ENCODE measurements around the gene COX10.

The COX10 gene

GRCh38 chr17:14072881-14073280 lies 3.6 kb downstream of the COX10 start:
- no peak for DNase-seq

GRCh38 chr17:14078027-14078426 lies 8.7 kb downstream of the COX10 start:
- DNase-seq, result no peak

DNA sequence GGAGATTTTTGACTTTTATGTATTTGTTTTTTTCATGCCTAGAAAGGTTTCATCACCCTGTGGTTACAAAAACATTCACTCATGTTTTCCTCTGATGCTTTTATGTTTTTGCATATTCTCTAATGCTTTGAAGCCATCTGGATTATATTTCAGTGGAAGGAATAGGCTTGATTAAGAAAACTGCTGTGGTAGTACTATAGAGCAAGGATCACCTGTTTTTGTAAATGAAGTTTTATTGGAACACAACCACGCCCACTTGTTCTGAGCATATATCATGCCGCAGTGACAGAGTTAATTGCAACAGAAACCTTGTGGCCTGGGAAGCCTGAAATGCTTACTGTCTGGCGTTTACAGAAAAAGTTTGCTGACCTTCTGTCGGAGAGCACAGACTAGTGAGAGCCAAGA lies 11.5 kb downstream of the COX10 start:
- no peak for DNase-seq

GRCh38 chr17:14082848-14083247 lies 13.5 kb downstream of the COX10 start:
- no peak for DNase-seq

GRCh38 chr17:14084955-14085354 lies 15.7 kb downstream of the COX10 start:
- DNase-seq, result no peak

DNA sequence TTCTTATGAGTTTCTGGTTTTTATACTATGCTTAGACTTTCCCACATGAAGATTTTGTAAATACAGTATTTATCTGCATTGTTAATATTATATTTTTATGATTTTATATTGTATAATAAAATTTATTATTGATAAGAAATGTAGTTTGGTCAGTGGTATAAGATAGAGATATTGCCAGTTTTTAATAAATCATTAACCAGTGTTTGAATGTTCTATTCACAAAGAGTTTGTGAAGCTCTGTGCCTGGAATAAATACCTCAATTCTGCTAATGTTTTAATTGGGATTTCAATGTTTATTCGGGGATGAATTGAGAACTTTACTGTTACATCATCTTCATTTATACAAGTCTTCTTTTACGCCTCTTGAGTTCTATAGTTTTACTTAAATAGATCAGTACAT lies 16.9 kb downstream of the COX10 start:
- no peak for DNase-seq

- no peak for DNase-seq
Measured at GRCh38 chr17:14089179-14089578, 19.9 kb downstream of the COX10 start.

GRCh38 chr17:14091367-14091766 lies 22.1 kb downstream of the COX10 start:
- DNase-seq, result no peak

DNA sequence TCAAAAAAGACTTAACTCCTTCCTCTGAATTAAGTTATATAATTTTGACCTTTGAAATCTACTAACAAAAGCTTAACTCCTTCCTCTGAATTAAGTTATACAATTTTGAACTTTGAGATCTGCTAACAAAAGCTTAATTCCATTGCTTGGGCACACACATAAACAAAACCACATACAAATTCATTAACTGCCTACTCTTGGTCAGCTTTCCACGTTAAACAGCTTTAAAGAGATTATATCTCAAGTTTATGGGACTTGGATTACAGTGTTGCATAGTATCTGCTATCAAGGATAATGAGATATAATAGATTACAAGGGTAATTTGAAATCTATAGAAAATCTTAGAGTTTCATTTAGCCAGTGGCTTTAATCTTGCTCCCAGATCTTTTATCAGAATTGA lies 23.5 kb downstream of the COX10 start:
- no peak for DNase-seq

DNA sequence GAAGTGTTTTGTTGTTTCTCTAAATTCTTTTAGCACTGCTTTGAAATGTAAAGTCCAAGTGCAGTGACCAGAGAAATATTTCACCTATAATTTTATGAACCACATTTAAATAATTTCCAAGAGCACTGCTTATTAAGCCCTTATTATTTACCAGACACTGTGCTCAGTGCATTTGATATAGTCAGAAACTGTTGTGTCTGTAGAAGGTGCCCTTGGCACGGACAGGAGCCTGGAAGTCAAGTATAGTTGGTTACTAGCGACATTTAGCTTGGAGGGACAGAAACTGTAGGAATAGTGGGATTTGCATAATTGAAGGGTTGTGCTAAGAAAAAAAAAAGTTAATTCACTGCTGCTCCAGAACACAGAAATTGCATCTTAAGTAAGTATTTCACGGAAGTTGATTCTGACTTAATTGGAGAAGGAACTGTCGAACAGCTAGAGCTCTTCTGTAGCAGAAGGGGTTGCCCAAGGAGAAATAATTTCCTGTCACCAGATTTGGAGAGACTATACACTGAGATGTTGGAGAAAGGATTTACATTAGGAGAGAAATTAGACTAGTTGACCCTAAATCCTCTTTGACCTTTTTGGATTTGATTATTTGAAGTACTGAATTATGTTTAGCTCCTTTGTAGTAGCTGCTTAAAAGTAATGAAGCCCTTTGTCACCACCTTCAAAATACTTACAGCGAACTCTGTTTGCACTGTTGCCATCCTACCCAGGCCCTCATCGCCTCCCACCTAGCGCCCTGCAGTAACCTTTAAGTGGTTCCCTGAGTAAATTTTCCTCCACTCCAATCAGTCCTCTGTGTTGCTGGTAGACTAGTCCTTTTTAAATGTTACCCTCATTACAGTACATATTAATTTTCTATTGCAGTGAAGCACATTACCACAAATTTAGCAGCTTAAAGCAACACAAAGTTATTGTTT lies 25.6 kb downstream of the COX10 start:
- DNase-seq, result no peak

DNA sequence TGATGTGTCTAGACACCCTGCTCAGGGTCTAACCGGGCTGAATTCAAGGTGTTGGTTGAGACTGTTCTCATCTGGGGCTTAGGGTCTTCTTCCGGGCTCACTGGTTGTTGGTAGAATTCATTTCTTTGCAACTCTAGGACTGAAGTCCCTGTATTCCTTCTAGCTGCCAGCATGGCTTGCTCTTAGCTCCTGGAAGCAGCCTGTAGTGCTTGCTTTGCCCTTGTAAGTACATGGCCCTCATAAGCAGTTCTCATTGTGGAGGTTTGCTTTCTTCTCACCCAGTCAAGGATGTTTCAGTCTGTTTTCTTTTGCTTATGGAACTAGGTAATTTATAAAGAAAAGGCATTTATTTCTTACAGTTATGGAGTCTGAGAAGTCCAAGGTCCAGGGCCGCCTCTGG lies 26.3 kb downstream of the COX10 start:
- DNase-seq, result no peak

GRCh38 chr17:14098246-14098645 lies 28.9 kb downstream of the COX10 start:
- DNase-seq, result no peak

GRCh38 chr17:14101976-14102375 lies 32.7 kb downstream of the COX10 start:
- no peak for DNase-seq

GRCh38 chr17:14103836-14104235 lies 34.5 kb downstream of the COX10 start:
- no peak for DNase-seq

- no peak for DNase-seq
Measured at GRCh38 chr17:14104734-14105133, 35.4 kb downstream of the COX10 start.

- no peak for DNase-seq
Measured at GRCh38 chr17:14107889-14108288, 38.6 kb downstream of the COX10 start.

- DNase-seq, result no peak
Measured at GRCh38 chr17:14112407-14112806, 43.1 kb downstream of the COX10 start.

GRCh38 chr17:14113137-14113536 lies 43.8 kb downstream of the COX10 start:
- DNase-seq, result no peak

DNA sequence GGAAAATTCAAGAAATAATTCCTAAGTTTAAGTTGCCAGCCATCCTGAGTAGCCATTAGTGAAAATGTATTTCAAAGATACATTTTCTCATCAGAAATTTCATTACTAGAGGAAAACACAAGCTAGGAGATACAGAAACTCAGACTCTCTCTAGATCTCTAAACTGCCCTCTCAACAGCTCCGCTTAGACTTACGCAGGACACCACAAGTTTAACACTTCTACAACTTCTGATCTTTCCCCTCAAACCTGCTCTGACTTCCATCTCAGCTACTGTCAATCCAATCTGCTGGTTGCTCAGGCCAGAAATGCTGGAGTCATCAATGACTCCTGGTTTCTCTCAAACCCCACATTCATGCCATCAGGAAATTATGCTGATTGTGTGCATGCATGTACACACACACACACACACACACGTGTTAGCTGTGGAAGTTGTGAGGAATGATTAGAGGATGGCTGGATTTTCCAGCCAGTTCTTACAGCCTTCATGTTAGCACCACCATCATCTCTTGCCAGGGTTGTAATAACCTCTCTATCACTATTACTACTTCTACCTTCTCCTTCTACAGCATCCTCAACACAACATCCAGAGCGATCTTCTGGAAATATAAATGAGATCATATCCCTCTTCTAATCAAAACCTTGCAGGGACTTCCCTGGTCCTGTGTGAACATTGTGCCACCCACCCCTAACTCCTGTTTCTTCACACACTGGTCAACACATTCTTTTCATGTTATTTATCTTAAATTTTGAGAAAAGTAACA lies 47.1 kb downstream of the COX10 start:
- no peak for DNase-seq

- DNase-seq, result peak; percentile 8
Measured at GRCh38 chr17:14118951-14119350, 49.6 kb downstream of the COX10 start.

- DNase-seq, result no peak
Measured at GRCh38 chr17:14119546-14119945, 50.2 kb downstream of the COX10 start.

DNA sequence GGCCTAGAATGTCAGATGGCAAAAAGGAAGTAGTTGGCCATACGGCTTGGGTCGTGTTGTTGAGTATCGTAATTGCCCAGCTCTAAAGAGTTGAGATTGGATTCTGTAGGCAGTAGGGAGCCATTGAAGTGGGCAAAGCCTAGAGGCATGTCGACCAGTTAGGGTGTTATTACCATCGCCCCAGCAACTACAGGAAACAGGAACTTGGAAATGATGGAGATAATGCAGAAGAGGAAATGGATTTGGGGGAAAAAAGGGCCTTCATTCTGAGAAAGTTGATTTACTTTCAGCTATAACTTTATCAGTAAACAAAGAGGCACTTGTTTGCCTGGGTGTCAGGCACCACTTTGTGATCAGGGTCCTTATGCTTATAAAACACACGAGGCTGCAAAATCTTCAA lies 52.6 kb downstream of the COX10 start:
- no peak for DNase-seq

GRCh38 chr17:14123619-14124278 lies 54.4 kb downstream of the COX10 start:
- no peak for DNase-seq

DNA sequence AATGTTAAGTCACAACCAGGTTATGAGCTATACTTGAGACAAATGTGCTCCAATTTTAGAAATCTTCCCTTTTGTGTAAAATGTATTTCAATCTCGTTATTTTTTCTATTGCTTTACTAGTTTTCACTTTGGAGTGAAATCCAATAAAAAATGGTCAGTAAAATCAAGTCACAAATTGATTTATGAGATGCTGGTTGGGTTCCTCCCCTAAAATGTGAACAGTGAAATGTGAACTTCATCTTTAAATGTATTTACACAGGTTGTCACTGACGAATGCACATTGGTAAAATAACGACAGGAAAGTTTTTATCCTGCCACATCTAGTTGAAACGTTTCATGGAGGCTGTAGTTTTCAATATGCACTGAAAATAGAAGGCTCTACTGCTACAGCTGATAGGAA lies 55.5 kb downstream of the COX10 start:
- no peak for DNase-seq
